HG02798 (cell line): ENCODE data around the gene VARS2.
"Not testable (repeated sequence)": the region's sequence is repeated elsewhere in the genome, so short reads cannot be mapped to it uniquely, and the experiment has no call there.

ENCODE experiments used
- ATAC-seq: cut with Tn5 transposase; IDR thresholded peaks from one replicate; pipeline ENCODE4 v1.9.1; 2021; ENCODE audit warnings: mild to moderate bottlenecking; ENCODE audit not compliant: unreplicated experiment, poor library complexity

The VARS2 gene

GRCh38 chr6:30914076-30914853 is at the start of gene VARS2:
TSS of gene VARS2 (plus strand) at chr6:30914238. CDS start at chr6:30914837, 599 bp downstream.
- ATAC-seq: peak; percentile 89

DNA sequence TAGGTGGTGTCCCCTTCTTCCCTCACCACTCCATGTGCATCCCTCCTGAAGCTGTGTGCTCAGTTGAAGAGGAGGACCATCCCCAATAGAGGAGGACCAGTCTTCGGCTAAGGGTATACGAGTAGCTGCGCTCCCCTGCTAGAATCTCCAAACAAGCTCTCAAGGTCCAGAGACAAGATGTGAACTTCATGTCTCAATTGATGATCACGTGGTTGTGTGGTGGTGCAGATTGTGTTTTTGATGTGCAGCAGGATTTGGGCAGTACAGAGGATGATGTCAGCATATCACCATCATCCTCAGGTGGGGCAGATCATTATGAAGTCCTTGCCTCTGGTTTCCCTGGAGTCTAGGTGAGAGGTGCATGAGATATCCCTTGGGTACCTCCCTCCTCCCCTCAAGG is 49.7 kb upstream of the VARS2 start:
- no peak for ATAC-seq

DNA sequence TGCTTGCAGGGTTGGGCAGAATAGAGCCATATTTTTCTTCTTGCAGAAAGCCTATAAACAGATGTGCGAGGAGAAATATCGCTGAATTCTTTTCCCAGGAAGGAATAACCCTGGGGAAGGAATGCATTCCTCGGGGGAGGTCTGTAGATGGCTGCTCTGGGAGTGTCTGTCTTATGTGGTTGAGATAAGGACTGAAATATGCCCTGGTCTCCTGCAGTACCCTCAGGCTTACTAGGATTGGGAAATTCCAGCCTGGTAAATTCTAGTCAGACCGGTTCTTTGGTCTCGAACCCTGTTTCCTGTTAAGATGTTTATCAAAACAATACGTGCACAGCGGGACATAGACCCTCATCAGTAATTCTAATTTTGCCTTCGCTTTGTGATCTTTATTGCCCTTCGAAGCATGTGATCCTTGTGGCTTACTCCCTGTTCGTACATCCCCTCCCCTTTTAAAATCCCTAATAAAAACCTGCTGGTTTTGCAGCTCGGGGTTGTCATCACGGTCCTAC is 44.7 kb upstream of the VARS2 start:
- ATAC-seq: not testable (repeated sequence)

GRCh38 chr6:30870546-30870945 is 43.5 kb upstream of the VARS2 start:
- no peak for ATAC-seq

DNA sequence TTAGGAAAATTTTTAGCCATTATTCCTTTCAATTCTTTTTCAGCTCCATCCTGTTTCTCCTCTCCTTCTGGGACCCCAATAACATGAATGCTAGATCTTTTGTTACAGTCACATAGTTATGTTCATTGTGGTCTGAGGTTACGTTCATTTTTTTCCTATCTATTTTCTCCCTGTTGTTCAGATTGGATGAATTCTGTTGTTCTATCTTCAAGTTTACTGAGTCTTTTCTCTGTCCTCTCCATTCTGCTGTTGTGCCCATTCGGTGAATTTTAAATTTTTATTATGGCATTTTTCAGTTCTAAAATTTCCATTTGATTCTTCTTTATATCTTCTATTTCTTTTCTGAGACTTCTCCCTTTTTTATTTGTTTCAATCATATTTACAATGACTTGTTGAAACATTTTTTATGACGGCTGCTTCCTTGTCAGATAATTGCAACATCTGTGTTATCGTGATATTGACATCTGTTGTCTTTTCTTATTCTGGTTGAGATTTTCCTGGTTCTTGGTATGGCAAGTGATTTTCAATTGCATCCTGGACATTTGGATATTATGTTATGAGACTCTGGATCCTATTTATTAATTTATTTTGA is 42.4 kb upstream of the VARS2 start:
- no peak for ATAC-seq

- no peak for ATAC-seq
Observed at GRCh38 chr6:30873137-30873640, 40.8 kb upstream of the VARS2 start.

GRCh38 chr6:30873795-30874194 is 40.2 kb upstream of the VARS2 start:
- not testable (repeated sequence) for ATAC-seq

GRCh38 chr6:30875244-30876038 is 38.6 kb upstream of the VARS2 start:
- ATAC-seq: no peak

DNA sequence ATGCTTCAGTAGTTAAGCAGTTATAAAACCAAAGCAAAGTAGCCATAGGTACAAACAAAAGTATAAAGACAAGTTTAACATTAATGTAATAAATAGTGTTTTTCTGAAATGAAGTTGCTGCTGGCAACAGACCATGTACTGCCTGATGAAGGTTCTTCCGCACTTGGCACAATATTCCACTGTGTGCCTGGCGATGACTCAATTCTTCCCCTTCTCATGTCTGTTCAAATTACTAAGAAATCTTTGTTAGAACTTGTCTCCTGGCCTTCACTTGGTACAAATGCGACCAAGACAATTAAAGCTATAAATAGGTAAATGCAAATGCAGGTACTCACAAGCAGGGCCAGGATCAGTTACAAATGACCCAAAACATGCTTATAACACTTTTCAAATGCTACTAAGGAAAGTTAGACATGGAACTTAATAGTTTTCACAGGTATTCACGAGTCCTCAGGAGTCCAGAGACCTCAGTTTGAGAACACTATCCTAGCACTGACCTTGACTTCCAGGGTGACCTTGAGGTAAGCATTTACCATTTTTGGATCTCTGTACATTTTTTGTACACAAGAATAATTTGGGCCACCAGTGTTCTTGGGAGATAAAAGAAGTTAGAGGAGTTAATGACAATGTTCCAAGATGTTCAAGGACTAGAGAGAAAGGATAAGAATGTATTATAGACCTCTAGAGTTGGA is 37.9 kb upstream of the VARS2 start:
- no peak for ATAC-seq

DNA sequence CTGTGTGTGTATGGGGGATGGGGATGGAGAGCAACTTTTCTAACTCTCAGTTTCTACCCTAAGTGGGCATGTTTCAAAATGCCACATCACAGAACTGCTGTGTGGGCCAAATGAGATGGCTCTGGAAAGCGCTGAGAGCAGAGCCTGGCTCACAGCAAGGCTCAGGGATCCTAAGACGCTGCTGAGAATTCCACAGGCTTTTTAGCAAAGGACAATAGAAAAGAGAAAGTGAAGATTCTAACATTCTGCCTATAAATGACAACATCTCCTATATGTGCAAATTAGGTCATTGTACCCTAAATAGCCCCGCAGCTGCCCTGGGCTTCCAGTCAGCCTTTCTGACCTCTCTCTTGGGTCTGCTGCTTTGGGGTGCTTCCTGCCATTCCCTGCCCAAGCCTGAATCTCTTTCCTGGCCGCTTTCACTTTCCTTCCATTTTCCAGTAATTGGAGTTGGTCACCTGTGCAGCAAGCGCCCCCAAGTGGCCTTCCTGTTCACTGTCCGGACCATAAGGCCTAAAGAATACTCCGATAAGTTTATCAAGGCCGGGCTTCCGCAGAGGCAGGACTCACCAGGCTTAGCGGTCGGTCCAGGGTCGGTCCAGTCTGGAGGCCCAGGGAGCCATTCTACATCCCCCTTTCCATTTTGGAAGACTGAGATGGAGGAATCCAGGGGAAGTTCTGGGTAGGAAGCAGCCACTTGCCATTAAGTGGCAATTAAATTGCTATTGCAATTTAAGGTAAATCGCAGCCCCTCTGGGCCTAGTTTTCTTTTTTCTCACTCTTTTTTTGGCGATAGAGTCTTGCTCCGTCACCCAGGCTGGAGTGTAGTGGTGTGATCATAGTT is 36.4 kb upstream of the VARS2 start:
- ATAC-seq: no peak

DNA sequence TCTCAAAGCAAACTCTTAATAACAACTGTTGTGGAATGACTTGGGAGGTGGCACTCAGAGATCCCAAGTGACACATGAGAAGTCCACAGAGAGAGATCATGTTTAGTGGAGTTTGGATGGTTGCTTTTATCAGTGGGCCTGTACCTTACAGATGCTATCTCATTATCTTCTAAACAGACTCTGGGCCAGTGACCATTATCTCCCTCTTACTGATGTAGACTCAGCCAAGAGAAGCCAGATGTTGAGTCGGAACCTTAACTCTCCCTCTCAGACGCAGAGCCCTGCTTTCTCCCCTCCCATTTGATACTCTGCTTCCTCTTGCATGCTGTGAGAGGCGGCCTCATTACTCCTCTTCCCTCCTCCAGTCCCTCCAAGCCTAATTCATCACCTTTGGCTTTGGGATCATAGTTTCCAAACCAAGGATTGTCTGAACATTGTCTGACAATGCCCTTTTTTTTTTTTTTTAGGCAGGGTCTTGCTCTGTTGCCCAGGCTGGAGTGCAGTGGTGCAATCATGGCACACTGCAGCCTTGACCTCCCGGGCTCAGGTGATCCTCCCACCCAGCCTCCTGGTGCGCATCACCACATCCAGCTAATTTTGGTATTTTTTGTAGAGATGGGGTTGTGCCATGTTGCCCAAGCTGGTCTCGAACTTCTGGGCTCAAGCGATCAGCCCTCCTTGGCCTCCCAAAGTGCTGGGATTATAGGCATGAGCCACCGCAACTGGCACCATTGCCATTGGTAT is 34.2 kb upstream of the VARS2 start:
- ATAC-seq: no peak

GRCh38 chr6:30880698-30881252 is 33.3 kb upstream of the VARS2 start:
- no peak for ATAC-seq

GRCh38 chr6:30881392-30882203 is 32.4 kb upstream of the VARS2 start:
- no peak for ATAC-seq

GRCh38 chr6:30882204-30882758 is 31.8 kb upstream of the VARS2 start:
- no peak for ATAC-seq

DNA sequence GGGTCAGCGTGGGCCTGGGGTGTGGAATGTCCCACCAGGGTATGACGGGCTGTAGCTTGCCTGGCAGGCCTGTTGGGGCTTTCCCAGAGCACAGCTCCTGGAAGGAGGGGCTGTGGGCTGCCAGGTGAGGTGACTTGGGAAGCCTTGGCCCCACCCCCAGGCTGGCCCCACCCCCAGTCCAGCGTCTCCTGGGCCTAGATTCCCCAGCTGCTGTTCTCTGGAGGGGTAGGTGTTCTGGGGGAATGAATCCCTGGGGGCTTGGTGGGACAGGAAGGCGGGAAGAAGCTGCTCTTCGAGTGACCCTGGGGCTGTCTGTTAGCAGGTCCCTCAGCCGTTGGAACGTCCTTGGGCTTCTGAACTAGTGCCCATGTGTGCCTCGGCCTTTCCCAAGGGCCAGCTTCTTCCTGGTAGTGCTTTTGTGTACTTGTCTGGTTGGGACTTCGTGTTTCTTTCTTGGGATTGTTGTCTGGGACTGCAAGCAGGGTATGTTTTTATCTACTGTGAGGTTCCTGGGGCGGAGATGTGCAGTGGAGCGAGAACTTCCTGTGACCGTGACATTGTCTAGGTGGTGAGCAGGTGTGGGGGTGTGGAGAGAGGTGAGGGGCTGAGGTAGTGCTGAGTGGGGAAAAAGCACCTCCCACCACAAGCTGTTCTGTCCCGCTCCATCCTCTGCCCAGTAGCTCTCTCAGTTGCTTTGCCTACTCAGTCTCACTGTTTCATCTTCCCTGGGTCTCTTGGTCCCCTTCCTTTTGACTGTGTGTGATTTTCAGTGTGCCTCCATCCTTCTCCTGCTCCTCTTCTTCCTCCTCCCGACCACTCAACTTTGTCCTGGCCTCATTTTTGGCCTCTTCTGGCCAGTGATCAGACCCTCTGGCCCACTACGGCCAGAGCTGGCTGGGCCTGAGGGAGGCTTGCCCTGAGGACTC is 31.0 kb upstream of the VARS2 start:
- ATAC-seq: no peak
